SK-N-MC (cell line): ENCODE data around the gene ADAMTS18.

Experiments used
- EZH2 ChIP-seq: fragments of 200-600 bp; sonication (generic); IDR thresholded peaks from one replicate; pipeline ENCODE4 v1.6.1; 2017; ENCODE audit warnings: antibody characterized with exemption
- POLR2AphosphoS5 ChIP-seq: IDR thresholded peaks from 2 replicates; pipeline ENCODE4 v1.6.1; 2012; ENCODE audit warnings: mild to moderate bottlenecking, low read depth, low read length, borderline replicate concordance

DNA sequence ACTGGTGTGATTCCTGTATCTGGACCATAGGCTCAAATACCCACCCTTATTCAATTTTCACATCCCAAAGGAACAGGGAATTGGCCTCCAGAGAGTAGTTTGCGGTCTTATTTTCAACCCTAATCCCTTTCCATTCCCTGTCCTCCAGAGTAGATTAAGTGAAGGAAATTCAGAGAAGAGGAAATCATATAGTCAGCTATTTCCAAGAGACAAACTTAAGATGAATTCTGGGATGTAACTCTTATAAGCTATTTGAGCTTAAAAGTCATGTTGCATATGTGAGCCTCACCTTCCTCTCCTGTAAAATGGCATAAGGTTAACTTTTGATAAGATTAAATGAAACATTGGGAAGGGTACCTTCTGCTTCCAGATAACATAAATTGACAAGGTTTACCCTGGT lies 37.4 kb upstream of the ADAMTS18 start:
- TF ChIP-seq EZH2 (no peak), POLR2AphosphoS5 (no peak)
